Measurements from ENCODE around the gene INSRR.

INSRR gene

DNA sequence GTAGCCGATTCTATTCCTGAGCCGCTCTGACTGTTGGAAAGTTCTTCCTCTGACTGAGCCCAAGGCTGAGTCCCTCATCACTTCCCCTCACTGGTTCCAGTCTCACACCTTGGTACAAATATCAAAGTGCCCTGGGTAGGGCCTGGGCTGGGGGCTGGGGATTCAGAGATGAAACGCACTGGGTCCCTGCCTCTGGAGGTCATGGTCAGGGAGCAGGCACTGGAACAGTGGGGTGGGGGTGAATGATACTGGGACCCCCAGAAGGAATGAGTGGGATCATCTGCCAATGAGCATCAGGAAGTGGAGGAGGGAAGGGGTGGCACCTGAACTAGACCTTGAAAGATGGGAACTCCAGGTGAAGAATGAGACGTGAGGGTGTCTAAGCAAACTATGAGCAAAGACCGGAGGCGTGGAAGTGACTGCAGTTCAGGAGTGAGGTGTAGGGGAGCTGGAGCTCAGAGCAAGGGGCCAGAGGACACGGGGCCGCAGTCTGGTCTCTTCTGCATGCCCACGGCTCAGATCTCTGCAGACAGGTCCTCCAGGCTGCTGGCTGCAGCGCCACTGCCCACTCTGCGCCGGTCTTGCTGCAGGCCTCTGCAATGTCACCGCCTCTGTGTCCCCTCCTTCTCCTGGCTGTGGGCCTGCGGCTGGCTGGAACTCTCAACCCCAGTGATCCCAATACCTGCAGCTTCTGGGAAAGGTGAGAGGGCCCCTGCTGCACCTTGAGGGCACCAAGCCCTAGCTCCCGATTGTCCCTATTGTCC is 44.6 kb upstream of the INSRR start:
- TF ChIP-seq, protein P1, sequence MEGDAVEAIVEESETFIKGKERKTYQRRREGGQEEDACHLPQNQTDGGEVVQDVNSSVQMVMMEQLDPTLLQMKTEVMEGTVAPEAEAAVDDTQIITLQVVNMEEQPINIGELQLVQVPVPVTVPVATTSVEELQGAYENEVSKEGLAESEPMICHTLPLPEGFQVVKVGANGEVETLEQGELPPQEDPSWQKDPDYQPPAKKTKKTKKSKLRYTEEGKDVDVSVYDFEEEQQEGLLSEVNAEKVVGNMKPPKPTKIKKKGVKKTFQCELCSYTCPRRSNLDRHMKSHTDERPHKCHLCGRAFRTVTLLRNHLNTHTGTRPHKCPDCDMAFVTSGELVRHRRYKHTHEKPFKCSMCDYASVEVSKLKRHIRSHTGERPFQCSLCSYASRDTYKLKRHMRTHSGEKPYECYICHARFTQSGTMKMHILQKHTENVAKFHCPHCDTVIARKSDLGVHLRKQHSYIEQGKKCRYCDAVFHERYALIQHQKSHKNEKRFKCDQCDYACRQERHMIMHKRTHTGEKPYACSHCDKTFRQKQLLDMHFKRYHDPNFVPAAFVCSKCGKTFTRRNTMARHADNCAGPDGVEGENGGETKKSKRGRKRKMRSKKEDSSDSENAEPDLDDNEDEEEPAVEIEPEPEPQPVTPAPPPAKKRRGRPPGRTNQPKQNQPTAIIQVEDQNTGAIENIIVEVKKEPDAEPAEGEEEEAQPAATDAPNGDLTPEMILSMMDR (IDR thresholded peaks at IDR 0.05; ENCODE audit: extremely low read depth, insufficient read depth, missing control alignments), result no peak
- no peak for DNase-seq (ENCODE audit: low spot score)
- in situ Hi-C loops (cut with MboI; ENCODE audit: low pct_unique_long_range_greater_than_20kb, low sequenced_read_pairs, unreplicated experiment), result no loop called here

DNA sequence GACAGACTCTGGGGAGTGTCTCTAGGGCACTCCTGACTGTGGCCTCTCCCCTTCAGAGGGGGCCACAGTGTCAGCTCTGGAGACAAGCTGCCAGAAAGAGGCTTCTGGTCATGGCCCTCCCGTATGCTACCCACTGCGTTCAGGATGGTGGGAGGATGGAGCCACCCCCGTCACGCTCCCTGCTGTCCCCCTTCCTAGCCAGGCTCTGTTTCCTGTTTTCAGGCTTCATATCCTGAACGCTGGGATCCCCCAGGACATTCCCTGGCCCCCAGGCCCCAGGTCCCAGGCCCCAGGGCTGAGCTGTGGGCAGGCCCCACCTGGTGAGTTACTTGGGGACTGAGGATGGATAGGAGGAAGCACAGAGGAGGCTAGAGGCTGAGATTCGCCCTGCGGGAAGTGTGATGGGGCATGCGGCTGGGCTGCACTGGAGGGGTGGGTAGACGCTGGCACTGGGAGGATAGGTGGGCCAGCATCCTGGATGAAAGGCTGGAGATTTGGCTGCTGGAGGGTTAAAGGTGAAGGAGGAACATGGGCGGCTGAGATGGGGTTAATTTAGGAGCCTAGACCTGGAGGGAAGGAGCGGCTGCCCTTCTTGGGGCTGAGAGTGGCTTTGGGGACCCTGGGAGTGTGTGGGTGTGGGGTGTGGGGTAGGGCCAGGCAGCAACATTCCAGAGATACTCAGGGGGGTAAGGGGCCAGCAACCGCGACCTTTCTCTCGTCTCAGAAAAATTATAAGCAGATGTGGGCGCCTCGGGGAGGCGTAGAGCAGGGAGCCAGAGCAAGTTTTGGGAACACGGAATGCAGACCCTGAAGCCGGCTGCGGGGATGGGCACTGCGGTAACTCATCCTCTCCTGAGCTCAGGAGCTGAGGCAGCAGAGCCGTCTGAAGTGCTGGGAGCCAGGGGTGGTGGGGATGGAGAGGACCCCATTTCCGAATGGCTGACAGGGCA is 43.3 kb upstream of the INSRR start:
- no peak for DNase-seq (ENCODE audit: low spot score)
- in situ Hi-C loops (cut with MboI; ENCODE audit: low pct_unique_long_range_greater_than_20kb, low sequenced_read_pairs, unreplicated experiment), result no loop called here
- TF ChIP-seq, protein P1 (IDR thresholded peaks at IDR 0.05; ENCODE audit: extremely low read depth, insufficient read depth, missing control alignments), result no peak

DNA sequence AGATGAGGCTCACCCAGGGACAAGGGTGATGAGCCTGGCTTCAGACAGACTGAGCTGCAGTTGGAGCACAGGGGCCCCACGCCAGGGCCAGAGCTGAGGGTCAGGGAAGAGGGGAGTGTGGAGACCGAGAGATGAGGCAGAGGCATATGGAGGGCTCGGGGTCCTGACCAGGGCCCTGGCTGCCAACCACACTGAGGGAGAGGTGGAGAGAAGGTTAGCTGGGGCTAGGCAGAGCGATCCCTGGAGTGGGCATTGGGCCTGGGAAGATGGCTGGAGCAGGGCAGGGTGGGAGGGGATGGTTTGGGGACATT is 42.6 kb upstream of the INSRR start:
- in situ Hi-C loops (cut with MboI; ENCODE audit: low pct_unique_long_range_greater_than_20kb, low sequenced_read_pairs, unreplicated experiment), result no loop called here
- no peak for DNase-seq (ENCODE audit: low spot score)
- TF ChIP-seq, protein P1 (IDR thresholded peaks at IDR 0.05; ENCODE audit: extremely low read depth, insufficient read depth, missing control alignments), result no peak

DNA sequence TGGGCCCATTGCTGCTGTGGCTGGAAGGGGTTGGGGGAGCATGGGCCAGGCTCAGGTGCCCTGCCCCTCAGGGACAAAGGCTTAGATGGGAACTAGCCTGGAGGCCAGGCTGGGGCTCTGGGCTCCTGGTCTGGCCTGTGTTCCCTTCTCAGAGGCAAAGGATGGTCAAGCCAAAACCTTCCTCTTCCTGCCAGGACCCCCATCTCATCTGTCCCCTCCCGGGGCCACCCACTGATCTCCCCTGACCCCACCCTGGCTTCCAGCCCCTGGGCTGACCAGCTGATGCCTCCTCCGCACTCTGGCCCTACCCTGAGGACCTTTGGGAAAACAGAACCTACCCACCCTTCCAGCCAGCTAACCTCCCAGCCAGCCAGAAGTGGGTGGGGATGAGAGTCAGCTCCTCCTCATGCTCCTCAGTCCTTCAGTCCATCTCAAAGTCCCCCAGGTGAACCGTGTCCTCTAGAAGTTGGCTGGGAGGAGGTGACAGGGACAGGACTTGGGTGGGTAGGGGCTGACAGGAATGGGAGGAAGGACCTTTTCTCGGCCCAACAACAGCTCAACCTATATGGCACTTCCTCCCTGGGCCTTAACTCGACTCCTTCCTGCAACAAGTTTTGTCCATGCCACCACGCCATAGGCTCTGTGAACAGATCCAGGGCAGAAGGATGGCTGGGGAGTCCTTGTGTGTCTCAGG is 42.1 kb upstream of the INSRR start:
- no peak for DNase-seq (ENCODE audit: low spot score)
- in situ Hi-C loops (cut with MboI; ENCODE audit: low pct_unique_long_range_greater_than_20kb, low sequenced_read_pairs, unreplicated experiment), result no loop called here
- TF ChIP-seq, protein P1 (IDR thresholded peaks at IDR 0.05; ENCODE audit: extremely low read depth, insufficient read depth, missing control alignments), result no peak

DNA sequence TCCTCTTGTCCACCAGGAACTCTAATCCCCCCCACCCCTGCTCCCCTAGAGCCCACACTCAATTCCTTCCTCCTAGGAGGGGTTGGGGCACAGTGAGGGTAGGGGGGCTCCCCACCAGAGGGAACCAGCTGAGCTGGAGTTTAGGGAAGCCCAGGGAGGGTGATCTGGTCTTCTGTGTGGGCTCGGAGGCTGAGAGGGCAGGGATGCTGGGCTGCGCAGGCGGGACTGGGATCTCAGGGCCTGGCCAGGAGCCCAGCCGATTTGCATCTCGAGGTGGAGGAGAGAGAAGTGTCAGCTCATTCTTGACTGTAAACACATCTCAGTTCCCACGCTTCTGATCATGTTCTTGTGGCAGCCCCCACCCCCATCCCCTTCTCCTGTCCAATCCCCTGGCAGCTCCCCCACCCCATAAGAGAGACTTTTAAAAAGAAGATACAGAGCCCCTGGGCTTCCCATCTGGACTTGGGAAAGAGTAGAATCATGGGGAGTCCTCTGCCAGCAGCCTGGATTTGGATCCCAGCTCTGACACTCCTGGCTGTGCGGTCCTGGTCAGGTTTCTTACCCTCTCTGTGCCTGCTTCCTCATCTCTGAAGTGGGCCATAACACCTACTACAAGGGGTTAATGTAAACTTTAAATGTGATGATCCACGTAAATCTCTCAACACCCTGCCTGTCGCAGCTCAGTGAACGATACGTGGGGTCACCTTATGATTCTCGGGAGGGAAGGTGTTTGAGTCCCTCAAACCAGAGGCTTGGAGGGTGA is 41.2 kb upstream of the INSRR start:
- no peak for DNase-seq (ENCODE audit: low spot score)
- in situ Hi-C loops (cut with MboI; ENCODE audit: low pct_unique_long_range_greater_than_20kb, low sequenced_read_pairs, unreplicated experiment), result no loop called here
- TF ChIP-seq, protein P1 (IDR thresholded peaks at IDR 0.05; ENCODE audit: extremely low read depth, insufficient read depth, missing control alignments), result no peak

Measured in GM13977 (cell line).